Epidermal melanocyte (primary cell): ENCODE results near the gene SLC5A10.

Experiments
- DNase-seq: peaks from one replicate; pipeline ENCODE4 v3.0.0; 2011; ENCODE audit warnings: low spot score; ENCODE audit not compliant: insufficient read length

The SLC5A10 gene

DNA sequence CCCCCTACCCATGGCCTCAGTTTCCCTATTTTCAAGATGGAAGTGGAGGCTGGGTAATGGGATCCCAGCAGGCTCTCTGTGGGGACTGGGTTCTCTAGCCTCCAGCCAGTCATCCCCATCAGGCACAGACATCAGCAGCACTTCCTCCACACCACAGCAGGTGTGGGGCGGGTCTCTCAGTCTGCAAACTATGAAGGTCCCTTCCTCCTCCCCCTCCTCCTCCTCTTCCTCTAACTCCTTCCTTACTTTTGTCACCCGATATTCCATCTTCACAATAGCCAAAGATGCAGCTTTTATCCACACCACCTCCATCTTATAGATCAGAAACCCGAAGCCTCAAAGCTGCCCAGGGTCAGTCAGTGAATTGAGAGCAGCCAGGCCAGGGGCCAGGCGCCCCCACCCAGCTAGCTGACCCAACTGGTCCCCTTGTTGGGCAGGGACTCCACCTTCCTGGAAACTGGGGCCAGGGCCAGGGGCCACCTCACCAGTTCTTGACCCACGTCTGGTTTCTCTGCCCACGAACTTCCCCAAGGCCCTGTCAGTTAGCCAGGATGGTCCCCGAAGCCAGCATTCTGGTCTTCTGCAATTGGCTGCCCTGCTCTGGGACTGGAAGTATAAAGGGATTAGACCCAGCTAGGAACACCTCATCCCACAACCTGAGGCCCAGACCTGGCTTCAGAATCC lies 50.1 kb downstream of the SLC5A10 start:
- no peak for DNase-seq

DNA sequence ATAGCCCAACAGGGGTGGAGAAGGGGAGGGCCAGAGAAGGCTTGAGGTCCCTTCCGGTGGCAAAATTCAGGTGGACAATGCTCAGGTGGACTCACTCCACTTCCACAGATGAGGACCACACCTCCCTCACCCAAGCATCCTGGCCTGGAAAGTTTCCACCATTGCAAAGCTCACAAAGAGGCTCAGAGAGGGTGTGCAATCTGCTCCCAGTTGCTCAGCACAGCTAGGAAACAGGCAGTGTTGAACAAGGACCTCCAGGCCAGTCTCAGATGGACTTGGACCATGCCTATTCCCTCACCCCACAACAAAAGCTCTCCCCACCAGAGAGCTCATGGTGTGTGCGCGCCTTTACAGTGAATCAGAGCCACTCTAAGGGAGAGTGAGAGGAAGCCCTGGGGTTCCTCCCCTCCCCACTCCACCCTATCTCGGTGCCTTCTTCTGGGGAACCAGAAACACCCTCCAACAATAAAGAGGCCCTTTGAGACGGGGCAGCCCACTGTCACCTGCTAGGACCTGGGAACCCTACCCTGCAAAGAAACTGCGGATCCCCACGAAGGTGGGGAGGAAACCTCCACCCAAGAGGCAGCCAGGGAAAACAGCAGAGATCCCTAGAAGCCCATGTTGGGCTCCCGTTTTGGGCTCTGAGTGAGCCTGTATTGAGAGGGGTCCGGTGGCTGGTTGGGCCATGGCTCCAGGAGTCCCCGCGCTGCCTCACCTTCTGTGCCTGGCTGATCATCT lies 51.0 kb downstream of the SLC5A10 start:
- no peak for DNase-seq

DNA sequence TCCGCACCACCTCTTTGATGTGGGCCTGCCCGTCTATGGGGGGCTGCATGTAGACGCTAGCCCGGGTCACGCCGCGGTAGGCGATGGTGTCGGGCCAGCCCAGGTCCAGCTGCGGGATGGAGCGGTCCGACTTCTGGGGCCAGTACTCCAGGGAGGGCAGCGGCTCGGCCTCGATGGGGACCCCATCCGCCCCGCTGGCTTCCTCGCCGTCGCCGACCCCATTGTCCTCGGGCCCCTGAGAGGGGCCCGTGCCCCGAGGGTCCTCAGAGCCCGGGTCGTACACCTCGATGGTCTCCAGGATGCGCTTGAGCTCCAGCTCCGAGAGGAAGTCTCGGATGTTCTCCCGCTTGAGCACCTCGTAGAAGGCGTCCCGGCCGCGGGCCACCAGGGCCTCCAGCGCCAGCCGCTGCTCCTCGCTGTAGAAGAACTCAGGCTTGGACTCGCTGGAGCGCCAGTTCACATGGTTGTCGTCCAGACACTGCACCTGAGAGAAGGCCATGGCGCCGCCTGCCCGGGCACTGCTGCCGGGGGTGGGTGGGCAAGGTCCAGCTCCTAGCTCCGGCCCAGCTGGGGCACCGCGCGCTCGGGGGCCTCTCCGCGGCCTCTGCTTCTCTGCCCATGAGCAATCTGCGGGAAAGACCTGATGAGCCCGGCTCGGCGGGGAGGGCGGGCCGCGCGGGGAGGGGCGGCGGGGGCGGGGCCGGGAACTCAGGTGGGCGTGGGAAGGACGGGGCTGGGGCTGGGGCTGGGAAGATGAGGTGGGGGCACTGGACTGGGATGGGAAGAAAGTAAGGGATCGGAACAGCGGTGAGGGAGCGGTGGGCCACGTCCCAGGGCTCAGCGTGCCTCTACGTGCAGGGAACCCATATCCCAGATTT lies 51.8 kb downstream of the SLC5A10 start:
- DNase-seq = no peak

DNA sequence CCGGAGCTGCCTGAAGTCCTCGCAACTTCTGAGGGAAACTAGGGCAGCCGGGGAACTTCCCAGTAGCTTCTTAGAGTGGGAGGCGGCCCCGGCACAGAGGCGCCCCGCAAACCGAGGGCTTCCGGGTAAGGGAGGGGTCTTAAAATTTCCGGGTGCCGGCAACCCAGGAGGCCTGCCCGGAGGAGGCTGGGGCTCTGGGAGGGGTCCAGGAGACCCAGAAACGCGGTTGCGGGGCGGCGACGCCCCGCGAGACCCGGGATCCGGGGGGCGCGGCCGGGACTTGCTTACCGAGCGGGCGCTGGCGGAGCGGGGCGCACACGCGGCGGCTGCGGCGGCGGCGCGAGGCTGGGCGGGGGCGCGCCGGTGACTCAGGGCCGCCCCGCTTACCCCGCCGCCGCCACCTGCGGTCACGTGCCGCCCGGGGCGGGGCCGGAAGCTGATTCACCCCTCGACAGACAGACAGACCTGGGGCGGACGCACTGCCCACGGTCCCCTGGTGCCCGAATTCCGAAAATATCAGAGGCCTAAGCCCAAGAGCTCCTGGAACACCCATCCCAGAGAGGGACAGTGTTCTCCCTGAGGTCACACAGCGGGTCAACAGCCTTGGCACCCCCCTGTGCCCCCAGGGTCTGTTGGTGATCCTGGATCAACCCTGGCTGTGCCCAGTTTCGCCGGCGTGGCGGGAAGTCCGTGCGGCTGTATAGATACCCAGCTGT lies 52.6 kb downstream of the SLC5A10 start, which contains the start of gene FAM83G:
TSS of gene FAM83G (minus strand) at position 344 of the 716 bp plus-strand sequence. CDS start 723 bp downstream, outside the sequence.
- no peak for DNase-seq

DNA sequence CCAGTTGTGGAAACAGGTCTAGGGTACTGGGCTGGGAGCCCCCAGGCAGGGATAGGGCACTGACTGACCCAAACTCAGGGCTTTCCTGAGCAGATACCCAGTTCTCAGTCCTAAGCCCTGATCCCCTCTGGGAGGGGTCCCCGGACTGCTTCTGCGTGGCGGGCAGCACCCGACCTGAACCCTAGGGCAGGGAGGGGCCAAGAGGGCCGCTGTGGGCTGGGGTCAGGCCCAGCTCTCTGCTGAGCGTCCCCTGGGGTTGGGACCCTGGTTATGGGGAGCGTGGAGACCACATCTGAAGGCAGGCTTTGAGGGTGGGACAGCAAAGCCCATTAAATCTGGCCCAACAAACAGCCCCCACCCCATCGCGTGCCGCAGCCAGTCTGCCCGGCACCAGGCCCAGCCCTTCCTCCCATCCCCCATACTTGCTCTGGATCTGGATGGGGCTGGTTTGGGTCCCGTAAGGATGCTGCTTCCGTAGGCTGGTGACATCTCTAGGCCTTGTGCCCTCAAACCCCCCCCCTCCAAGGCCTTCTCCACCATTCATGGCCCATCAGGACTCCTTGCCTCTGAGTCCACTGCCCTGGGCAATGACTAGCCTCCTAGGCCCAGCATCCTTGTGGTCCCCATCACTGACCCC lies 53.3 kb downstream of the SLC5A10 start:
- DNase-seq = no peak

GRCh38 chr17:19005789-19006430 lies 53.9 kb downstream of the SLC5A10 start:
- DNase-seq = no peak

GRCh38 chr17:19006698-19007097 lies 54.7 kb downstream of the SLC5A10 start:
- DNase-seq = no peak

GRCh38 chr17:19009970-19010369 lies 58.0 kb downstream of the SLC5A10 start:
- no peak for DNase-seq

GRCh38 chr17:19010729-19011505 lies 59.0 kb downstream of the SLC5A10 start:
- DNase-seq = no peak

DNA sequence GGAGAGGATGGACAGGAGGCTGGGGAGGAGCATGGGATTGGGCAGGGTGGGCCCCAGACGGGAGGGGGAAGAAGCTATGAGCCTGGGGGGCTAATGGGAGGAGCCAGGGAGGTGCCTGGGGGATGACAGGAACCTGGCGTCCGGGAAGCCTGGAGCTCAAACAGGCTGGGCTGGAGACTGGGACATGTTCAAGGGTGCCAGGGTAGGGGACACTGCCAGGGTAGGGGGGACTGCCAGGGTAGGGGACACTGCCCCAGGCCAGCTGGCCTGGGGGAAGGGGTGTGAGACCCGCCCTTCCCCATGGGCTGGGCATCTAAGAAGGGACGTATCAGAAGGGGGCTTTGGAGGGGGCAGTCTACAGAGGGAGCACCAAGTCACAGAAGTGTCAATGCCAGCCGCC lies 59.6 kb downstream of the SLC5A10 start:
- no peak for DNase-seq

- DNase-seq = no peak
These were observed 60.5 kb downstream of the SLC5A10 start for GRCh38 chr17:19012171-19013080.

DNA sequence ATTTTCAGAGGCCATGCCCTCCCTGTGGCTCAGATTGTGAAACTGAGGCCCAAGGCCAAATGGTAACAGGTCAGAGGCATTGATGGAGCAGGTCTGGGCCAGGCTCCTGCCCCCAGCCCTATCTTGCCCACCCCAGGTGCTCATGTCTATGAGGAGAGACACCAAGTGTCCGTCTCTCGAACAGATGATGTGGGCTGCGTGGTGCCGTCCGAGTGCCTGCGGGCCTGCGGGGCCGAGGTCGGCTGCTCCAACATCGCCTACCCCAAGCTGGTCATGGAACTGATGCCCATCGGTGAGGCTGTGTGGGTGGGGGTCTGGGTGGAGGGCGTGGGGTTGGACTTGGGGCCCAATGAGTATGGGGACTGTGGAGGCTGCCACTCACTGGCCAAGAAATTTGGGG lies 61.3 kb downstream of the SLC5A10 start:
- no peak for DNase-seq

GRCh38 chr17:19013806-19014627 lies 62.1 kb downstream of the SLC5A10 start:
- DNase-seq = no peak

GRCh38 chr17:19014628-19015215 lies 62.8 kb downstream of the SLC5A10 start:
- DNase-seq = no peak

DNA sequence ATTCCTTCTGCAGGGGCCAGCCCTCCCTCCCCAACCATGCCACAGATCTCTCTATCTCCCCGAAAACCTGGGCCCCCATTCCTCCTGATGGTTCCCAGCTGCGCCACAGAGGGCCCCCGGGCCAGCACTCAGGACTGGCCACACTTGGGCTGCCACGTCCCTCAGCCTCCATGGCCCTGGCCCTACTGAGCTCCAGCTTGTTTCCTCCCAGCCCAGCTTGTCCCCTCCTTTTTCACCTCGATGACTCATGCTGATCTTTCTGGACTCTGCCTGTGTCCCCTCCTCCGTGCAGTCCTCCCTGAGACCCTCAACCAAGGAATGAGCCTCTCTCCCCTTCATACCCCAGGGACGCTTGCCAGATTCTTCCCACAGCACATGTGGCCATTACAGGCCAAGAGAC lies 63.5 kb downstream of the SLC5A10 start:
- no peak for DNase-seq

DNA sequence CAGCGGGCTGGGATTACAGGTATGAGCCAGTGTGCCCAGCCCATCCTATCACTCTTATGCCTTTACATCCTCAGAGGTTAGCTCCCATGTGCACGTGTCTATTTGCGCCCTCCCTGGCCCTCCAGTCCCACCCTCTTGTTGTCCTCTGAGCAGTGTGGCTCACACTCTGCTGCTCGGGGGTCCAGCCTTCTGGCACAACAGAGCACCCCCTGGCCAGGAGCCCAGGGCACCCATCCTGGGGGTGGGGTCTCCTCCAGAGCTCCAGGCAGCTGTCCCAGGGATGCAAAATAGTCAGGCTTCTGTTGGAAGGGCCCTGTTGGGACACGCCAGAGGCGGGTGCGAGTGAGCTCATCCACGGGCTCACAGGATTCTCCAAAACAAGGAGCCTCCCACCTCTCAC lies 64.3 kb downstream of the SLC5A10 start:
- DNase-seq = no peak

DNA sequence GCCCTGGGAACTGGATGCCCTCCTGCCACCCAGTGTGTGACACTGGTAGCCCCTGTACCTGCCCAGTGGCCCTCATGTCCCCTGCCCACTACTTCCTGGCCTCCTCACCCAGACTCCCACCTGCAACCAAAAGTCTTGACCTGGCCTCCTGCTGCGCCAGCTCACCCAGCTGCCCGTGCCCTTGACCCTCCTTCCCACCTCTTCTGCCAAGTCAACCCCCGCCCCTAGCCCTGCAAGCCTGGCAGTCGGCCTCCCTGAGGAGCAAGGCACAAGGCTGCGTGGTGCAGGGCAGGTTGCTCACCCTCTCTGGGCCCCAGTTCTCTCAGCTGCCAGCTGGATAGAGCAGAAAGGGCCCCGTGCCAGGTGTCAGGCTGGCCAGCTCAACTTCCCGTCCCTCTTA lies 64.9 kb downstream of the SLC5A10 start:
- no peak for DNase-seq
